GM23338 (cell line): Measurements from ENCODE around the gene RNF141. TPM values are rescaled to one million over a fixed set of nuclear protein-coding genes. Genes with fewer than 3 reads are reported as not detected.

Experiments
- ATAC-seq: fragments of 200-7000 bp; cut with Tn5 transposase; 3 replicates; pipeline ENCODE4 v1.9.1; 2020
- DNase-seq: peaks from one replicate; pipeline ENCODE4 v3.0.0-alpha.2; 2015; ENCODE audit warnings: low spot score
- H2AFZ ChIP-seq: fragments of 200-600 bp; sonication (generic); 2 replicates; pipeline ENCODE4 v1.8.0; 2016; ENCODE audit warnings: antibody characterized with exemption, mild to moderate bottlenecking, moderate library complexity
- H3F3A ChIP-seq: fragments of 200-600 bp; sonication (generic); replicated peaks from 2 replicates; pipeline ENCODE4 v1.8.0; 2017; ENCODE audit warnings: antibody characterized with exemption, mixed run types, low read depth
- H3K27ac ChIP-seq: fragments of 200-600 bp; sonication (generic); 2 replicates; pipeline ENCODE4 v1.6.1; 2016; ENCODE audit warnings: low read depth
- H3K27me3 ChIP-seq: fragments of 200-600 bp; sonication (generic); 2 replicates; pipeline ENCODE4 v1.8.0; 2016; ENCODE audit warnings: mild to moderate bottlenecking, mixed run types, moderate library complexity; ENCODE audit not compliant: insufficient read depth
- H3K36me3 ChIP-seq: fragments of 200-600 bp; sonication (generic); 2 replicates; pipeline ENCODE4 v1.8.0; 2016; ENCODE audit warnings: mild to moderate bottlenecking; ENCODE audit not compliant: insufficient read depth
- H3K4me1 ChIP-seq: fragments of 200-600 bp; sonication (generic); 2 replicates; pipeline ENCODE4 v1.8.0; 2016; ENCODE audit warnings: mild to moderate bottlenecking, moderate library complexity; ENCODE audit not compliant: insufficient read depth
- H3K4me2 ChIP-seq: fragments of 200-600 bp; sonication (generic); 2 replicates; pipeline ENCODE4 v1.7.1; 2017; ENCODE audit warnings: mixed run types
- H3K4me3 ChIP-seq: fragments of 200-600 bp; sonication (generic); 2 replicates; pipeline ENCODE4 v1.6.1; 2016; ENCODE audit warnings: mixed run types
- H3K79me2 ChIP-seq: fragments of 200-600 bp; sonication (generic); replicated peaks from 2 replicates; pipeline ENCODE4 v1.8.0; 2017; ENCODE audit warnings: mild to moderate bottlenecking; ENCODE audit not compliant: insufficient read depth
- H3K9me2 ChIP-seq: fragments of 200-600 bp; sonication (generic); 2 replicates; pipeline ENCODE4 v1.8.0; 2017; ENCODE audit not compliant: insufficient read depth
- H4K20me1 ChIP-seq: fragments of 200-600 bp; sonication (generic); replicated peaks from 2 replicates; pipeline ENCODE4 v1.8.0; 2017; ENCODE audit warnings: mild to moderate bottlenecking; ENCODE audit not compliant: insufficient read depth
- H3K27ac Mint-ChIP-seq: 2 replicates; pipeline ENCODE4 v1.8.0; 2020; ENCODE audit warnings: inconsistent platforms, mild to moderate bottlenecking, moderate library complexity, mixed read lengths
- H3K27me3 Mint-ChIP-seq: 3 replicates; pipeline ENCODE4 v1.8.0; 2022; ENCODE audit warnings: low read depth, mild to moderate bottlenecking, moderate library complexity, mixed read lengths, inconsistent platforms; ENCODE audit not compliant: insufficient read depth, poor library complexity
- H3K36me3 Mint-ChIP-seq: 3 replicates; pipeline ENCODE4 v1.8.0; 2021; ENCODE audit warnings: low read depth, mild to moderate bottlenecking, inconsistent platforms, moderate library complexity, mixed read lengths
- H3K4me1 Mint-ChIP-seq: 3 replicates; pipeline ENCODE4 v1.8.0; 2020; ENCODE audit warnings: mild to moderate bottlenecking, inconsistent platforms, mixed read lengths
- H3K4me3 Mint-ChIP-seq: 3 replicates; pipeline ENCODE4 v1.8.0; 2021; ENCODE audit warnings: moderate library complexity, mild to moderate bottlenecking, inconsistent platforms, mixed read lengths
- H3K9me3 Mint-ChIP-seq: 3 replicates; pipeline ENCODE4 v1.8.0; 2020; ENCODE audit warnings: moderate library complexity, mild to moderate bottlenecking, inconsistent platforms, mixed read lengths
- CREB1 ChIP-seq: fragments of 250-450 bp; sonication (Bioruptor Pico); IDR thresholded peaks from 2 replicates; pipeline ENCODE4 v1.5.0; 2020; ENCODE audit warnings: low read depth, mild to moderate bottlenecking, moderate library complexity
- EZH2 ChIP-seq: fragments of 200-600 bp; sonication (generic); IDR thresholded peaks from one replicate; pipeline ENCODE4 v1.8.0; 2017; ENCODE audit warnings: antibody characterized with exemption, mild to moderate bottlenecking, low read depth; ENCODE audit not compliant: unreplicated experiment
- EZH2phosphoT487 ChIP-seq: fragments of 200-600 bp; sonication (generic); IDR thresholded peaks from one replicate; pipeline ENCODE4 v1.8.1; 2018; ENCODE audit warnings: antibody characterized with exemption; ENCODE audit not compliant: unreplicated experiment
- JUNB ChIP-seq: IDR thresholded peaks from one replicate; pipeline ENCODE4 v1.6.1; 2016; ENCODE audit warnings: antibody characterized with exemption; ENCODE audit not compliant: unreplicated experiment
- NANOG ChIP-seq: IDR thresholded peaks from 2 replicates; pipeline ENCODE4 v1.6.1; 2016; ENCODE audit warnings: antibody characterized with exemption, borderline replicate concordance
- REST ChIP-seq: IDR thresholded peaks from one replicate; pipeline ENCODE4 v1.6.1; 2018; ENCODE audit warnings: antibody characterized with exemption; ENCODE audit not compliant: unreplicated experiment
- STAT1 ChIP-seq: IDR thresholded peaks from one replicate; pipeline ENCODE4 v1.6.1; 2016; ENCODE audit warnings: antibody characterized with exemption; ENCODE audit not compliant: unreplicated experiment
- ZNF114 ChIP-seq: fragments of 250-450 bp; sonication (Bioruptor Pico); IDR thresholded peaks from 2 replicates; pipeline ENCODE4 v1.5.0; 2020; ENCODE audit warnings: mild to moderate bottlenecking, moderate library complexity
- ZNF331 ChIP-seq: fragments of 250-450 bp; sonication (Bioruptor Pico); IDR thresholded peaks from 2 replicates; pipeline ENCODE4 v1.5.0; 2020; ENCODE audit warnings: low read depth, mild to moderate bottlenecking, moderate library complexity
- polyA plus RNA-seq: library from polyadenylated mRNA; unstranded; fragments of >200 nt; fragmentation: Nextera tagmentation; extraction: Ambion mirVana; gene quantifications from 2 replicates; pipeline ENCODE4 v1.2.1, GENCODE V29; 2016
- total RNA-seq: library from RNA; depleted of rRNA; stranded (reverse); fragments of >200 nt; shearing (Covaris generic); gene quantifications from 2 replicates; pipeline ENCODE4 v1.2.3, GENCODE V29; 2014
- TF ChIP-seq, protein P1 (sequence below): IDR thresholded peaks from 2 replicates; pipeline ENCODE4 v1.6.1; 2016; ENCODE audit warnings: antibody characterized with exemption

Gene RNF141
- total and polyA plus RNA-seq, 2 experiments from 2014 or later = 11.4 to 26.9 TPM

DNA sequence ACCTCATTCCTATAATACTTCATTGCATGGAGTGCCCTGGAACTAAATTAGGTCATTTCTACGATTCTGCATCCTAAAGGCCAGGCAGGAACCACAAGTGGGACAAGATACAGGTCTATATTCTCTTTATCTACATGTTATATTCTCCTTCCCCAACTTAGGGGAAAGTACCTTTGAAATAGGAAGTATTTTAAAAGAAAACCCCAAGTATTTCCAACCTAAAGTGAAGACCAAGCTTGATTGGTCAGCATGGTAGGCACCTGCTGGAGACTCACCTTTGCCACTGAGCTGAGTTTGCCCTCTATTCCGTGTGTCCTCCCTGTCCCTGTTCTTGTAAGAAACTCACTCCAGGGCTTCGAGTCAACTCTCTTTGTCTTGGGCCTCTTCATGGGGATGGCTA lies 38.7 kb upstream of the RNF141 start:
- no peaks in the 10 kb centered on the region for H3K27me3 ChIP-seq
- H3K27ac ChIP-seq = no peak overlapping the region
- DNase-seq = no peak
- H3K27ac Mint-ChIP-seq = no peak overlapping the region
- no peaks in the 10 kb centered on the region for H3K4me1 Mint-ChIP-seq
- peaks cover 6% of the 10 kb centered on the region for H3K9me2 ChIP-seq
- H3K4me3 ChIP-seq = no peak overlapping the region
- no peaks in the 10 kb centered on the region for H4K20me1 ChIP-seq
- no peak overlapping the region for H3K4me2 ChIP-seq
- no peaks in the 10 kb centered on the region for H3K27me3 Mint-ChIP-seq
- H3K36me3 ChIP-seq = no peaks in the 10 kb centered on the region
- ATAC-seq = no peak
- H3K36me3 Mint-ChIP-seq = no peaks in the 10 kb centered on the region
- H3K4me3 Mint-ChIP-seq = no peak overlapping the region
- TF ChIP-seq EZH2phosphoT487 (no peak), ZNF331 (CRISPR knock-in tag) (no peak), ZNF114 (no peak), EZH2 (no peak), STAT1 (no peak), REST (no peak), CREB1 (CRISPR knock-in tag) (no peak), NANOG (no peak), JUNB (no peak)
- TF ChIP-seq, protein P1, sequence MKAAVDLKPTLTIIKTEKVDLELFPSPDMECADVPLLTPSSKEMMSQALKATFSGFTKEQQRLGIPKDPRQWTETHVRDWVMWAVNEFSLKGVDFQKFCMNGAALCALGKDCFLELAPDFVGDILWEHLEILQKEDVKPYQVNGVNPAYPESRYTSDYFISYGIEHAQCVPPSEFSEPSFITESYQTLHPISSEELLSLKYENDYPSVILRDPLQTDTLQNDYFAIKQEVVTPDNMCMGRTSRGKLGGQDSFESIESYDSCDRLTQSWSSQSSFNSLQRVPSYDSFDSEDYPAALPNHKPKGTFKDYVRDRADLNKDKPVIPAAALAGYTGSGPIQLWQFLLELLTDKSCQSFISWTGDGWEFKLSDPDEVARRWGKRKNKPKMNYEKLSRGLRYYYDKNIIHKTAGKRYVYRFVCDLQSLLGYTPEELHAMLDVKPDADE = no peak
- no peaks in the 10 kb centered on the region for H3K9me3 Mint-ChIP-seq
- no peaks in the 10 kb centered on the region for H3F3A ChIP-seq
- H3K79me2 ChIP-seq = no peaks in the 10 kb centered on the region
- H2AFZ ChIP-seq = no peak overlapping the region
- H3K4me1 ChIP-seq = no peaks in the 10 kb centered on the region

GRCh38 chr11:10576035-10576398 lies 35.0 kb upstream of the RNF141 start:
- Histone ChIP-seq H3K4me2 (no peak overlapping the region), H2AFZ (no peak overlapping the region), H4K20me1 (no peaks in the 10 kb centered on the region), H3K36me3 (no peaks in the 10 kb centered on the region), H3K27ac (no peak overlapping the region), H3K9me2 (peaks cover 11% of the 10 kb centered on the region), H3K4me1 (no peaks in the 10 kb centered on the region), H3K79me2 (no peaks in the 10 kb centered on the region), H3K4me3 (no peak overlapping the region), H3K27me3 (no peaks in the 10 kb centered on the region), H3F3A (no peaks in the 10 kb centered on the region)
- no peak for ATAC-seq
- no peak for TF ChIP-seq STAT1
- H3K9me3 Mint-ChIP-seq = no peaks in the 10 kb centered on the region
- DNase-seq = no peak
- H3K4me1 Mint-ChIP-seq = no peaks in the 10 kb centered on the region; the same call in 2 of the 3 replicates
- H3K27ac Mint-ChIP-seq = no peak overlapping the region
- H3K4me3 Mint-ChIP-seq = no peak overlapping the region
- H3K36me3 Mint-ChIP-seq = no peaks in the 10 kb centered on the region
- H3K27me3 Mint-ChIP-seq = peaks cover 3% of the 10 kb centered on the region
